ENCODE data around the gene ARCN1.

Gene ARCN1

GRCh38 chr11:118621071-118621783, 49.0 kb downstream of the ARCN1 start:
- peak in 1 of 3 experiments; percentile 9 for DNase-seq (ENCODE audit: low read depth in 3 of 3)

- no peak for DNase-seq (ENCODE audit: low read depth in 3 of 3)
Measured at GRCh38 chr11:118621784-118622375, 49.7 kb downstream of the ARCN1 start.

DNA sequence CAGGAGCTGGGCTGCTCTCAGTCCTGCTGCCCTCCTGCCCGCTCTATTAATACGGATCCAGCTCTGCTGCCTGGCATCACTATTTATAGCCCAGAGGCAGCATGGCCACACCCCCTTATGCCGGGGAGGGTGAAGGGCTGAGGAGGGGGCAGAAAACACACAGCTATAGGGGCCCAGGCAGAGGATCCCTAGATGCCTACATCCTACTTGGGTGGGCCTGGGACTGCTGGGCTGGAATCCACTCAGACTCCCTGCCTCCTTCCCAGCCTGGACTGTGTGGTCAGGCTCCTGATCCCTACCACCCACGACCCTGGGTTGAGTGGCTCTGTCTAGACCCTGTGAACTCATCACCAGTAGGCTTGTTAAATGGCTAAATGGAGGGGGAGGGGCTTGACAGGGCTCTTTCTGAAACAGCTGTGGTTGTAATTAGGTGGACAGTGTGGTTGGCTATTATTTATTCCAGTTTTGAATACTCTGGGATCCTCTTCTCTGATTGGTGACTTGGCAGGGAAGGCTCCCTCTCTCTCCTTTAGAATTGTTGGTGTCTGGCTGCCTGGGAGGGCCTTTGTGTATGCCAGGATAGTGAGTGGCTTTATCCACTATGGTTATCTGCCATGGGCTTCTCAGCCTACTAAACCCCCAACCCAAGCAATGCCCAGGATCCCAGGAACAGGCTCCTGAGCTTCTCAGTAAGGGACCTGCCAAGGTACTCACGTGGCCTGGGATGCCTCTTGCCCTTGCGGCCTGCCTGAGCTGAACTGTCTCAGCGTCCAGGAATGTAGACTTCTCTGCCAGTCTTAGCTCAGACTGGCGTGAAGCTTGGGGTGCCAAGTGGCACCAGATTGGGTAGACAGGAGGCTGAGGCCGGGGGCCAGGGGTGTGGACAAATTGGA, 50.4 kb downstream of the ARCN1 start:
- DNase-seq (ENCODE audit: low read depth in 3 of 3): no peak

DNA sequence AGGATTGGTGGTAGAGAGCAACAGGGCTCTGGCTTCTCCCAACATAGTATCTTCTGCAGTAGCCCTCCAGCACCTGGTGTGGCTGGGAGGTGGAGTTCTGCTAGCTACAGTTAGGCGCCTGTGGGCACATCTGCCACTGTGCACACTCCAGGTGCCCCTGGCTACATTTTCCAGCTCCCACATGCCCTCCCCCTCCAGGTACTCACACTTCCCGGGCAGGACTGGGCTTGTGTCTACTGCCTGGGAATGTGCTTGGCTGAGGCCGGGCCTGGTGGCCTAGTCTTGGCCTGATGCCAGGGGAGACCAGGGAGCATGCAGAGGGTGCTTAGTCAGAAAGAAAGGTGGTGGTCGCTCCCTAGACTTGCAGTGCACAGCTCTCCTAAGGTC, 51.1 kb downstream of the ARCN1 start:
- DNase-seq (ENCODE audit: low read depth in 3 of 3): no peak

DNA sequence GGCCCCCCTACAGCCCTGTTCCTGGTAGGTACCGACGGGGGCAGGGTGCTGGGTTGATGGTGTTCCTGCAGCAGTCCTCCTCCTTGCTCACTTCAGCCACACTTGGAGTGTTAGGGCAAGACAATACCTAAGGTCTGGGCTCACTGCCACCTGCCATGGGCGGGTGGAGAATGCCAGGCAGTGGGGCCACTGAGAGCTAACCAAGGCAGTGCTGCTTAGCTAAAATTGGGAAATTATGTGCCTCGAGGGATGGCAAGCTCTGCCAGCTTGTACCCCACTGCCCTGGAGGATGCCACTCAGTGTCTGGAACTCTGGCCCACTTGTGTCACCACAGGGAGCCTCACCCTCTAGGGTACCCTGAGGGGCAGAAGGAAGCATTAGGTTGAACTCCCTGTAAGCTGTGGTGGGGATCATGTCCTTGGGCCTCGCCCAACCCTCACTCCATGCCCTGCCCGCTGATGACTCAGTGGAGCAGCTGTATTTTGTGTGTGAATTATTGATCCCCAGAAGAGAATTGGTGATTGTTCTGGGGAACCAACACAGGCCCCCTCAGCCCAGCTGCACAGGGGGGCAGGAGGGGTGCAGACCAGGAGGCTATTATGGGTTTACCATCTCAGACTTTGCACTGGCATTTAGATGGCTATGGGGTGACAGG, 53.0 kb downstream of the ARCN1 start:
- no peak for DNase-seq (ENCODE audit: low read depth in 3 of 3)

DNA sequence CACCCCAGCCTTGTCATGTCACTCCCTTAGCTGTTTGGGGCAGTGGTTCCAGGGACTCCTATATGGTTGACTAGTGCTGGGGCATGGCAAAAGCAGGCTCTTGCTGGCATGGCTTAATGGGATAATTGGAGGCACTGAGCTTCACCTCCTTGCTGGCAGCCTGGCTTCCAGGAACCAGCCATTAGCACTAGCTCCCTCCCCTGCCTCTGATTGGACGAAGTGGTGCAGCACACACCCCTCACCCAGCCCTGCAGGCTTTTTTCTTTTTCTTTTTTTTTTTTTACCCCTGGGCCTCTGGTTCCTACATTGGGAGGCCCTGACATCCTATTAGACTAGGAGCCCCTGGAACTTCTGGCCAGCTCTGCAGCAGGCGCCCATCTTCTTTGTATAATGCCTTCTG, 53.8 kb downstream of the ARCN1 start:
- DNase-seq (ENCODE audit: low read depth in 3 of 3): no peak

- DNase-seq (ENCODE audit: low read depth in 3 of 3): no peak
Measured at GRCh38 chr11:118627566-118627965, 55.4 kb downstream of the ARCN1 start.

- DNase-seq (ENCODE audit: low read depth in 3 of 3): no peak
Measured at GRCh38 chr11:118628031-118628430, 55.8 kb downstream of the ARCN1 start.

DNA sequence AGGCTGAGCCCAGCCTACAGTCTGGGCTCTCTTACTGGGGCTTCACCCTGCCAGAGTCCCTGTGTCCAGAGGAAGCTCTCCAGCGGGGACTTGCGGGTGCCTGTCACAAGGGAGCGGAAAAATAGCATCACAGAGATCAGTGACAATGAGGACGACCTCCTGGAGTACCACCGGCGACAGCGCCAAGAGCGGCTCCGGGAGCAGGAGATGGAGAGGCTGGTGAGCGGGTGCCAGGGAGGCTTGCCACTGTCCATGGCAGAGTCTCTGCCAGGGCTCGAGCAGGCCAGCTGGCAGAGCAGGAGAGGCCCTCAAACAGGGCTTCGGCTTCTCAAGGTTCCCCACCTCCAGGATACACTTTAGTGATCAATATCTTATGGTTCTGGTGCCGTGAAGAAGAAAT, 56.2 kb downstream of the ARCN1 start:
- no peak for DNase-seq (ENCODE audit: low read depth in 3 of 3)

GRCh38 chr11:118628861-118629549, 56.8 kb downstream of the ARCN1 start:
- no peak for DNase-seq (ENCODE audit: low read depth in 3 of 3)

GRCh38 chr11:118629761-118630661, 57.8 kb downstream of the ARCN1 start:
- no peak for DNase-seq (ENCODE audit: low read depth in 3 of 3)

DNA sequence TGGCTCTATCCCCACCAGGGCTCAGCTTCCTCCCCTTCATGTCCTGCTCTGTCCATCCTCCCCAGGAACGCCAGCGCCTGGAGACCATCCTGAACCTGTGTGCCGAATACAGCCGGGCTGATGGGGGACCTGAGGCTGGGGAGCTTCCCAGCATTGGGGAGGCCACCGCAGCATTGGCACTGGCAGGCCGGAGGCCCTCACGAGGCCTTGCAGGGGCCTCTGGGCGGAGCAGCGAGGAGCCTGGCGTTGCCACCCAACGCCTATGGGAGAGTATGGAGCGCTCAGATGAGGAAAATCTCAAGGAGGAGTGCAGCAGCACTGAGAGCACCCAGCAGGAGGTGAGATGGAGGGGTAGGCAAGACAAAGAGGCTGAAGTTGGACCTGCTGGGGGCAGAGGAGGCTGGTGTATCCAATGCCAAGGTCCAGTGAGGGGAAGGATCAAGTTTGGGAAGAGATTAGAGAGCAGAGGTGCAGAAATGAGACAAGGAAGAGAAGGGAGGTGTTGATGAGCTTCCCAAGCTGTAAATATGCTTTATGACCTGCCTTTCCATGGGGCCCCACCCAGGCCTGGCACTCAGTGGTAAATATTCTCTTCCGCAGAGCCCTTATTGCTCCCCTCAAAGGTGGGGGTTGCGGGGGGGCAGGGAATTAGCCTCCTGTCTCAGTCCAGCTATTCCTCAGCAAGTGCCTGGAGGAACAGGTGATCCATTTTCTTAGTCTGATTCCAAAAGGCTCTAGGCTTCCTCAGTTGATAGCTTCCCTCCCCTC, 59.1 kb downstream of the ARCN1 start:
- DNase-seq (ENCODE audit: low read depth in 3 of 3): no peak

DNA sequence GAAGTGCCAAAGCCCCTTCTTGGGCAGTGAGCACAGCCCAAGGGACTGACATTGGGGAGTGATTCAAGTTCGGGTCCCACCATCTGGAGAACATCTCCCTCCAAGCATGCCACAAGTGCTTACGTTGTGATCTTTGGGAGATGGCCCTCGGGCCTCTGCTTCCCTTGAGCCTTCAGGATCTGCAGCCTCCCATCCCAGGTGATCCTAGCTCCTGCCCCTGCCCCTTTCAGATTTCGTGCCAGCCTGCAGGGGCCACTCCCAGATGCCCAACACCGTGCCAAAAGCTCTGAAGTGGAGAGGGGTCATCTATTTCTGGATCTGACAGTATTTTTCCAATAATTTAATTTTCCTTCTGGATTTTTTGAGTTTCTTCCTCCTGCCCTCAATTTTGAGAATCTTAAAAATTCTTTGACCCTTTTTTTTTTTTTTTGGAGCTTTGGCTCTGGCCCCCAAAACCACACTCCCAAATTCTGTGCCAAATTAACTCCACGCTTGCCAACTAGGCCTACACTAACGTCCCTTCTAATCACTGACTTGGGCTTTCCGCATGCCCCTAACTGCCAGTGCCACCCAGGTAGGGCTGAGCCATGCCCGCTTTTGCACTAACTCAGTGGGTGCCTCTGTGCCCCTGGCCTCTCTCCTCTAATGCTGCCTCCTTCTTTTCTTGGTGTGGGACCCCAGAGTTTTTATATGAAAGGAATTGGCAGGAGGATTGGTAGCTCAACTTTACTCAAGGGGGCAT, 60.5 kb downstream of the ARCN1 start:
- DNase-seq (ENCODE audit: low read depth in 3 of 3): no peak

DNA sequence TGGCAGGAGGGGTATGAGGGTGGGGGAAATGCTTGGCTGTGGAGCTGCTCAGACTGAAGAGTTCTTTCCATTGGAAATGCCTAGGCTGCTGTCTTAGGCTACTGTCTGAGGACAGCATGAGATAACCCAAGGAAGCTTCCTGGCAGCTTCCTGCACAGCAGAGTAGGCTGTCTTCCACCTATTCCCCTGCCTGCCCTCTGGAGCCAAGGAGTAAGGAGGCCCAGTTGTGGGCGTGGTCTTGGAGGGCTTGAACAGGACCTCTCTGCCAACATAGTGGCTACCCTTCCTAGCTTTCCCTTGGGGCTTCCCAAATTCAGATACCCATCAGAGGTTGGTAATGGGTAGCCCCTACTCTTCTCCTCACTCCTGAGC, 61.1 kb downstream of the ARCN1 start:
- no peak for DNase-seq (ENCODE audit: low read depth in 3 of 3)

- no peak for DNase-seq (ENCODE audit: low read depth in 3 of 3)
Measured at GRCh38 chr11:118633979-118634378, 61.8 kb downstream of the ARCN1 start.

DNA sequence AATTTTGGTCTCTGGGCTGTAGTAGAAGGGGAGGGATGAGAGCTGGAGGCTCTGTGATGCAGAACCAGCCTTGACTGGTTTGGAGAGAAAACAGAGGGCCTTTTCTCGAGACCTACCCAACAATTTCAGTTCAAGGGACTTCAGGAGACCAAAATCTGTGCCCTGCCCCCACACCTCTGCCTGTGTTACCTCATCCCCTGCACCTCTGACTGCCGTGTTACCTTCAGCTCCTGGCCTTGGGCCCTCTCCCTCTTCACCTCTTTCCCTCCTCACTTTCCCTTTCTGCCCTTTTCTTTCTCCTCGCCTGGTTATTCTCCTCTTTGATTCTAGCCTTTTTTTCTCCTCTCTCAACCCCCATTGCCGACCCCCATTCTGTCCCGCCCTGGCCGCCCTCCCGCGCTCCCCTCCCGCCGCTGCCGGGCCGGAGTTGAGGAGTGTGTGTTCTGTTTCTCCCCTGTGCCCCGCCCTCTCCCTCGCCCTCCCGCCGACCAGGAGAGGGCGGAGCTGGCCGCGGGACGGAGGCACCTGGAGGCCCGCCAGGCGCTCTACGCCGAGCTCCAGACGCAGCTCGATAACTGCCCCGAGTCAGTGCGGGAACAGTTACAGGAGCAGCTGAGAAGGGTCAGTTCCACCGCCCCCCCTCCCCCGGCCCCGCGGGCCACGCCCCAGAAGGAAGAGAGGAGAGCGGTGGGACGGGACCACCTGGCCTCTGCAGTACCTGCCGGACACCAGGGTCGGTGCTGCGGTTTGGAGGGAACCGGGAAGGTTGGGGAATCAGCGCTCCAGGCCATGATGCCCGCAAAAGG, 62.4 kb downstream of the ARCN1 start:
- DNase-seq (ENCODE audit: low read depth in 3 of 3): no peak

- no peak for DNase-seq (ENCODE audit: low read depth in 3 of 3)
Measured at GRCh38 chr11:118635237-118635591, 63.0 kb downstream of the ARCN1 start.

- DNase-seq (ENCODE audit: low read depth in 3 of 3): no peak
Measured at GRCh38 chr11:118635642-118636041, 63.4 kb downstream of the ARCN1 start.

Measured in stimulated activated CD4-positive, alpha-beta T cell treated with anti-CD3 and anti-CD28 coated beads, TNF-alpha, amount 100 ng/mL, for 4 hours (primary cell).